K562 (cell line): Measurements from ENCODE around the gene ADAMTS20. TPM values are rescaled to one million over a fixed set of nuclear protein-coding genes. Genes with fewer than 3 reads are reported as not detected.

Source experiments
- ATAC-seq: fragments of 200-7000 bp; cut with Tn5 transposase; 3 replicates; pipeline ENCODE4 v1.9.1; 2020; ENCODE audit warnings: moderate library complexity
- BruUV-seq: library from RNA; stranded (reverse); fragments of 400-500 nt; replicated peaks from 2 replicates; lab custom pipeline; 2021; lab: Mats Ljungman, UMichigan
- CTCF ChIA-PET: fragments of 300-600 bp; formaldehyde crosslinking; extraction: SDS; loops from one replicate; lab custom pipeline; 2021; ENCODE audit warnings: low intra/inter-chr PET ratio; lab: Yijun Ruan, JAX
- POLR2A ChIA-PET: fragments of 300-600, 350-650 bp; sonication (Branson Sonifier 250); formaldehyde crosslinking; extraction: SDS; loops from one replicate; lab custom pipeline; 2021; ENCODE audit warnings: antibody characterized with exemption, inconsistent platforms; lab: Yijun Ruan, JAX
- DNase-seq, 4 experiments: peaks; one replicate each; pipeline versions ENCODE4 v3.0.0 to v3.0.0-alpha.2; 2011 to 2018; ENCODE audit warnings: low spot score in 3 of 4, mixed read lengths in 3 of 4; ENCODE audit errors: extremely low read depth in 1 of 4
- FAIRE-seq: peaks from 2 replicates; lab custom pipeline; 2011; peaks lifted over from hg19 to GRCh38; lab: Jason Lieb, UNC
- H2AFZ ChIP-seq: 2 replicates; pipeline ENCODE4 v1.6.0; 2011; ENCODE audit warnings: low read depth, low read length, control low read depth, inconsistent platforms
- H3K27ac ChIP-seq: fragments of 200-600 bp; 3 replicates; pipeline ENCODE4 v1.8.0; 2011; ENCODE audit warnings: low read depth, mild to moderate bottlenecking, control low read depth, inconsistent platforms, low read length, moderate library complexity, mixed read lengths; ENCODE audit errors: extremely low read depth
- H3K27me3 ChIP-seq, 2 experiments: fragments of 300-600 bp in 1 of 2; 2 replicates in 1 of 2; 3 replicates in 1 of 2; pipeline versions ENCODE4 v1.6.0 to v1.8.0; 2011; ENCODE audit warnings: inconsistent platforms in 2 of 2, low read length in 2 of 2, mild to moderate bottlenecking in 1 of 2, mixed read lengths in 1 of 2, moderate library complexity in 1 of 2; ENCODE audit not compliant: control insufficient read depth in 2 of 2, insufficient read depth in 2 of 2
- H3K36me3 ChIP-seq: fragments of 300-600 bp; 3 replicates; pipeline ENCODE4 v1.8.0; 2011; ENCODE audit warnings: mild to moderate bottlenecking, low read length, inconsistent platforms; ENCODE audit not compliant: control insufficient read depth, insufficient read depth
- H3K4me1 ChIP-seq, 2 experiments: fragments of 200-600 bp in 1 of 2; replicated peaks in 1 of 2; 2 replicates in 1 of 2; 3 replicates in 1 of 2; pipeline versions ENCODE4 v1.5.1 to v1.8.0; 2011; ENCODE audit warnings: inconsistent platforms in 2 of 2, low read length in 2 of 2, mild to moderate bottlenecking in 1 of 2, mixed read lengths in 1 of 2, moderate library complexity in 1 of 2; ENCODE audit not compliant: control insufficient read depth in 2 of 2, insufficient read depth in 2 of 2
- H3K4me2 ChIP-seq: 2 replicates; pipeline ENCODE4 v1.6.1; 2011; ENCODE audit warnings: low read length, control low read depth, inconsistent platforms, mixed read lengths; ENCODE audit not compliant: insufficient read depth
- H3K4me3 ChIP-seq: fragments of 200-600 bp; sonication (generic), shearing (Covaris generic); 2 replicates; pipeline ENCODE4 v1.5.1; 2016; ENCODE audit warnings: control low read depth, inconsistent platforms
- H3K79me2 ChIP-seq: fragments of 200-600 bp; 3 replicates; pipeline ENCODE4 v1.8.0; 2011; ENCODE audit warnings: low read length, inconsistent platforms; ENCODE audit not compliant: control insufficient read depth, insufficient read depth
- H3K9ac ChIP-seq, 2 experiments: 2 replicates each; pipeline versions ENCODE4 v1.6.0 to v1.6.1; 2011; ENCODE audit warnings: low read depth in 2 of 2, low read length in 2 of 2, control low read depth in 1 of 2, inconsistent platforms in 1 of 2, mild to moderate bottlenecking in 1 of 2, mixed read lengths in 1 of 2; ENCODE audit not compliant: insufficient read depth in 1 of 2
- H3K9me1 ChIP-seq: one replicate; pipeline ENCODE4 v1.6.0; 2011; ENCODE audit warnings: inconsistent platforms, mild to moderate bottlenecking, low read length, moderate library complexity; ENCODE audit not compliant: control insufficient read depth, insufficient read depth
- H3K9me3 ChIP-seq: replicated peaks from 2 replicates; pipeline ENCODE4 v1.5.1; 2011; ENCODE audit warnings: low read depth, low read length, inconsistent platforms; ENCODE audit not compliant: control insufficient read depth, insufficient read depth
- H4K20me1 ChIP-seq: replicated peaks from 2 replicates; pipeline ENCODE4 v1.6.1; 2011; ENCODE audit warnings: low read length, inconsistent platforms, mixed read lengths; ENCODE audit not compliant: control insufficient read depth, insufficient read depth
- ARID1B ChIP-seq: fragments of 450-650 bp; IDR thresholded peaks from 2 replicates; pipeline ENCODE4 v1.6.1; 2016; ENCODE audit warnings: antibody characterized with exemption, mild to moderate bottlenecking, inconsistent platforms
- CXXC5 ChIP-seq: fragments of 250-450 bp; sonication (Bioruptor Pico); IDR thresholded peaks from 2 replicates; pipeline ENCODE4 v1.8.0; 2022; ENCODE audit warnings: inconsistent platforms, mild to moderate bottlenecking, moderate library complexity
- HOMEZ ChIP-seq: fragments of 250-450 bp; sonication (Bioruptor Pico); IDR thresholded peaks from 2 replicates; pipeline ENCODE4 v1.4.0; 2020; ENCODE audit warnings: mild to moderate bottlenecking, moderate library complexity
- ILK ChIP-seq: fragments of 450-650 bp; IDR thresholded peaks from 2 replicates; pipeline ENCODE4 v1.6.1; 2016; ENCODE audit warnings: missing genetic modification characterization, low read depth, mild to moderate bottlenecking, missing compliant biosample characterization, moderate library complexity, borderline replicate concordance
- KAT8 ChIP-seq: fragments of 450-650 bp; IDR thresholded peaks from 2 replicates; pipeline ENCODE4 v1.6.1; 2016; ENCODE audit warnings: low read depth, mild to moderate bottlenecking
- KLF13 ChIP-seq: fragments of 450-650 bp; IDR thresholded peaks from 2 replicates; pipeline ENCODE4 v1.6.1; 2016; ENCODE audit warnings: missing genetic modification characterization, low read depth, mild to moderate bottlenecking, missing compliant biosample characterization, moderate library complexity, borderline replicate concordance
- MCM3 ChIP-seq: fragments of 450-650 bp; IDR thresholded peaks from 2 replicates; pipeline ENCODE4 v1.6.1; 2016
- MYBL2 ChIP-seq, 2 experiments: fragments of 450-650 bp in 1 of 2; sonication (generic) in 1 of 2; formaldehyde crosslinking in 1 of 2; IDR thresholded peaks; 2 replicates each; pipeline versions ENCODE4 v1.6.1 to v1.8.1; 2017 to 2022; ENCODE audit warnings: borderline replicate concordance in 1 of 2, inconsistent platforms in 1 of 2, low read depth in 1 of 2, mild to moderate bottlenecking in 1 of 2, missing genetic modification reagents in 1 of 2, moderate library complexity in 1 of 2
- NCOA1 ChIP-seq: fragments of 450-650 bp; IDR thresholded peaks from 2 replicates; pipeline ENCODE4 v1.6.1; 2016; ENCODE audit warnings: low read depth
- NCOA4 ChIP-seq: fragments of 450-650 bp; IDR thresholded peaks from 2 replicates; pipeline ENCODE4 v1.6.1; 2018; ENCODE audit warnings: mild to moderate bottlenecking; ENCODE audit not compliant: partially characterized antibody
- NRF1 ChIP-seq, 2 experiments: fragments of 450-650 bp; IDR thresholded peaks in 1 of 2; conservative IDR thresholded peaks in 1 of 2; 2 replicates each; pipeline ENCODE4 v1.6.1; 2014; ENCODE audit warnings: mild to moderate bottlenecking in 2 of 2
- NUFIP1 ChIP-seq: fragments of 450-650 bp; IDR thresholded peaks from 2 replicates; pipeline ENCODE4 v1.6.1; 2018; ENCODE audit not compliant: partially characterized antibody
- POLR3A ChIP-seq: IDR thresholded peaks from 2 replicates; pipeline ENCODE4 v1.6.1; 2011; ENCODE audit warnings: borderline replicate concordance, mild to moderate bottlenecking, moderate library complexity; ENCODE audit not compliant: insufficient read length, insufficient read depth; ENCODE audit errors: extremely low read depth
- THRAP3 ChIP-seq: fragments of 450-650 bp; IDR thresholded peaks from 2 replicates; pipeline ENCODE4 v1.6.1; 2016; ENCODE audit warnings: mild to moderate bottlenecking, inconsistent platforms, borderline replicate concordance
- ZFP30 ChIP-seq: fragments of 250-450 bp; sonication (Bioruptor Pico); IDR thresholded peaks from 2 replicates; pipeline ENCODE4 v1.8.0; 2022; ENCODE audit warnings: moderate library complexity, mild to moderate bottlenecking, inconsistent platforms, borderline replicate concordance
- ZNF174 ChIP-seq: fragments of 250-450 bp; sonication (Bioruptor Pico); IDR thresholded peaks from 2 replicates; pipeline ENCODE4 v1.4.0; 2020; ENCODE audit warnings: mild to moderate bottlenecking
- ZNF212 ChIP-seq: fragments of 450-650 bp; formaldehyde crosslinking; IDR thresholded peaks from 2 replicates; pipeline ENCODE4 v1.4.0; 2020; ENCODE audit warnings: mild to moderate bottlenecking
- ZNF395 ChIP-seq: fragments of 200-800 bp; sonication (Bioruptor generic); IDR thresholded peaks from 2 replicates; pipeline ENCODE4 v1.6.1; 2017; ENCODE audit warnings: missing genetic modification characterization, missing compliant biosample characterization
- ZNF445 ChIP-seq: fragments of 250-450 bp; sonication (Bioruptor Pico); IDR thresholded peaks from 2 replicates; pipeline ENCODE4 v1.4.0; 2020; ENCODE audit warnings: low read depth, mild to moderate bottlenecking, moderate library complexity
- WGBS: fragments of 100-300 bp; shearing (Covaris generic); methylation state at CpG from one replicate; pipeline ENCODE4 v1.1.6; 2016; ENCODE audit warnings: low coverage, mixed read lengths; ENCODE audit not compliant: insufficient coverage; ENCODE audit errors: missing lambda C conversion rate; 5-methylcytosine and 5-hydroxymethylcytosine counted together
- in situ Hi-C: fragments of 300-500 bp; cut with MboI; formaldehyde crosslinking; loops from 4 replicates; pipeline ENCODE4 v1.15.0; 2018; ENCODE audit warnings: inconsistent platforms, mixed read lengths
- intact Hi-C: fragments of 100-400 bp; cut with micrococcal nuclease; formaldehyde crosslinking; loops from 2 replicates; pipeline ENCODE4 v1.14.2; 2022
- polyA plus RNA-seq, 8 experiments: library from polyadenylated mRNA; depleted of rRNA in 4 of 8; stranded (reverse) in 5 of 8; unstranded in 3 of 8; fragments of >200 nt; fragmentation: Nextera tagmentation in 2 of 8; fragmentation: Illumina TruSeq in 1 of 8; extraction: Ambion mirVana in 2 of 8; extraction: Trizol in 1 of 8; gene quantifications; 2 replicates each; pipeline versions ENCODE4 v1.2.1 to v1.2.3, GENCODE V29; 2011 to 2014; ENCODE audit warnings: inconsistent platforms in 1 of 8, missing spikeins in 1 of 8
- total RNA-seq, 7 experiments: library from RNA; depleted of rRNA in 6 of 7; stranded (reverse); fragments of >200 nt in 6 of 7; fragmentation: Illumina TruSeq in 2 of 7; extraction: Trizol in 2 of 7; gene quantifications; 2 replicates each; pipeline versions ENCODE4 v1.2.1 to v1.2.3, GENCODE V29; 2011 to 2021; ENCODE audit warnings: low replicate concordance in 1 of 7
- TF ChIP-seq, protein P1 (sequence below): fragments of 250-450 bp; sonication (Bioruptor Pico); IDR thresholded peaks from 2 replicates; pipeline ENCODE4 v1.5.0; 2020; ENCODE audit warnings: mild to moderate bottlenecking

Gene ADAMTS20
- total and polyA plus RNA-seq, 9 of the 15 experiments (the other 6 are each of a cell fraction or from before 2014, with no cell fraction given) = 0.01 to 0.84 (median 0.07) TPM; not detected in 2

DNA sequence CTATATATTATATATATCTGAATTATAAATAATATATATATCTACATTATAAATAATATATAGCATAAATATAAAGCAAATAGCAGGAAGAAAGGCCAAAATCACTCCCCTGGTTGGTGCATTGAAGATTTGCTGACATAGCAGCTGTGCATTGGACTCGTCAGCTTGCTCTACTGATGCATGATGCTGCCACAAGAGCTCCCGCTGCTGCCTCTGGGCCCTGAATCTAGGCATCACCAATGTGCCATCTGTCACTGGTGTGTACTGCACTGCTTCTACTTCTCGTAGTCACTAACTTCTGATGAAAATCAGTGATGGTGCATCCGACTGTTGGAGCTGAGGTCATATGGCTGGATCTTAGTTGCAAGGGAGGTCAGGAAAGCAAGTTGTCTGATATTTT is 205.0 kb downstream of the ADAMTS20 start (continued):
- no peak for TF ChIP-seq ZFP30
- TF ChIP-seq ILK = no peak
- TF ChIP-seq KAT8 = no peak
- no peak for TF ChIP-seq MCM3
- TF ChIP-seq KLF13 (tag) = no peak
- no peak for TF ChIP-seq ZNF445
- TF ChIP-seq ZNF174 (CRISPR knock-in tag) = no peak
- TF ChIP-seq THRAP3 = no peak
- no peak for TF ChIP-seq NRF1 (conservative IDR thresholded peaks at IDR 0.05 in 1 of 2, IDR thresholded peaks at IDR 0.05 in 1 of 2)
- TF ChIP-seq CXXC5 (CRISPR knock-in tag) = no peak

GRCh38 chr12:43345023-43345422 is 207.0 kb downstream of the ADAMTS20 start:
- no peak overlapping the region for H3K27ac ChIP-seq
- no peak overlapping the region for H3K4me2 ChIP-seq
- intact Hi-C loops = no loop called here
- no peak overlapping the region for H3K4me3 ChIP-seq
- H4K20me1 ChIP-seq = no peaks in the 10 kb centered on the region
- in situ Hi-C loops = no loop called here
- H3K4me1 ChIP-seq = no peaks in the 10 kb centered on the region
- no peaks in the 10 kb centered on the region for H3K79me2 ChIP-seq
- ChIA-PET POLR2A (no interaction called here), CTCF (no interaction called here)
- no peaks in the 10 kb centered on the region for H3K9me1 ChIP-seq
- H3K27me3 ChIP-seq = no peaks in the 10 kb centered on the region
- H2AFZ ChIP-seq = no peak overlapping the region
- 6% methylated on average over 1 of the region's 1 CpG for WGBS
- no peaks in the 10 kb centered on the region for H3K9me3 ChIP-seq
- BruUV-seq = no TSS peak
- H3K9ac ChIP-seq = no peak overlapping the region
- ATAC-seq (no peak), DNase-seq (no peak), FAIRE-seq (no peak)
- no peaks in the 10 kb centered on the region for H3K36me3 ChIP-seq
- no peak for TF ChIP-seq POLR3A
- TF ChIP-seq ZNF395 = no peak
- TF ChIP-seq HOMEZ = no peak
- TF ChIP-seq NCOA4 = no peak
- no peak for TF ChIP-seq NCOA1
- TF ChIP-seq ARID1B = no peak
- TF ChIP-seq ZNF212 (CRISPR knock-in tag) = no peak
- no peak for TF ChIP-seq MYBL2 (IDR thresholded peaks at IDR 0.05; ENCODE audit: low read depth)
- no peak for TF ChIP-seq MYBL2 (CRISPR knock-in tag; IDR thresholded peaks at IDR 0.05; ENCODE audit: borderline replicate concordance)
- TF ChIP-seq, protein P1, sequence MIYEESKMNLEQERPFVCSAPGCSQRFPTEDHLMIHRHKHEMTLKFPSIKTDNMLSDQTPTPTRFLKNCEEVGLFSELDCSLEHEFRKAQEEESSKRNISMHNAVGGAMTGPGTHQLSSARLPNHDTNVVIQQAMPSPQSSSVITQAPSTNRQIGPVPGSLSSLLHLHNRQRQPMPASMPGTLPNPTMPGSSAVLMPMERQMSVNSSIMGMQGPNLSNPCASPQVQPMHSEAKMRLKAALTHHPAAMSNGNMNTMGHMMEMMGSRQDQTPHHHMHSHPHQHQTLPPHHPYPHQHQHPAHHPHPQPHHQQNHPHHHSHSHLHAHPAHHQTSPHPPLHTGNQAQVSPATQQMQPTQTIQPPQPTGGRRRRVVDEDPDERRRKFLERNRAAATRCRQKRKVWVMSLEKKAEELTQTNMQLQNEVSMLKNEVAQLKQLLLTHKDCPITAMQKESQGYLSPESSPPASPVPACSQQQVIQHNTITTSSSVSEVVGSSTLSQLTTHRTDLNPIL (CRISPR knock-in tag) = no peak
- no peak for TF ChIP-seq NUFIP1
